K562 (cell line): ENCODE measurements around the gene GEMIN7. TPM values are rescaled to one million over a fixed set of nuclear protein-coding genes. Genes with fewer than 3 reads are reported as not detected.

Experiments
- ATAC-seq: fragments of 200-7000 bp; cut with Tn5 transposase; 3 replicates; pipeline ENCODE4 v1.9.1; 2020; ENCODE audit warnings: moderate library complexity
- BruUV-seq: library from RNA; stranded (reverse); fragments of 400-500 nt; replicated peaks from 2 replicates; lab custom pipeline; 2021; lab: Mats Ljungman, UMichigan
- CTCF ChIA-PET: fragments of 300-600 bp; formaldehyde crosslinking; extraction: SDS; loops from one replicate; lab custom pipeline; 2021; ENCODE audit warnings: low intra/inter-chr PET ratio; lab: Yijun Ruan, JAX
- POLR2A ChIA-PET: fragments of 300-600, 350-650 bp; sonication (Branson Sonifier 250); formaldehyde crosslinking; extraction: SDS; loops from one replicate; lab custom pipeline; 2021; ENCODE audit warnings: antibody characterized with exemption, inconsistent platforms; lab: Yijun Ruan, JAX
- DNase-seq, 4 experiments: peaks; one replicate each; pipeline versions ENCODE4 v3.0.0 to v3.0.0-alpha.2; 2011 to 2018; ENCODE audit warnings: low spot score in 3 of 4, mixed read lengths in 3 of 4; ENCODE audit errors: extremely low read depth in 1 of 4
- FAIRE-seq: peaks from 2 replicates; lab custom pipeline; 2011; peaks lifted over from hg19 to GRCh38; lab: Jason Lieb, UNC
- H2AFZ ChIP-seq: 2 replicates; pipeline ENCODE4 v1.6.0; 2011; ENCODE audit warnings: low read depth, low read length, control low read depth, inconsistent platforms
- H3K27ac ChIP-seq: fragments of 200-600 bp; 3 replicates; pipeline ENCODE4 v1.8.0; 2011; ENCODE audit warnings: low read depth, mild to moderate bottlenecking, control low read depth, inconsistent platforms, low read length, moderate library complexity, mixed read lengths; ENCODE audit errors: extremely low read depth
- H3K27me3 ChIP-seq, 2 experiments: fragments of 300-600 bp in 1 of 2; 2 replicates in 1 of 2; 3 replicates in 1 of 2; pipeline versions ENCODE4 v1.6.0 to v1.8.0; 2011; ENCODE audit warnings: inconsistent platforms in 2 of 2, low read length in 2 of 2, mild to moderate bottlenecking in 1 of 2, mixed read lengths in 1 of 2, moderate library complexity in 1 of 2; ENCODE audit not compliant: control insufficient read depth in 2 of 2, insufficient read depth in 2 of 2
- H3K36me3 ChIP-seq: fragments of 300-600 bp; 3 replicates; pipeline ENCODE4 v1.8.0; 2011; ENCODE audit warnings: mild to moderate bottlenecking, low read length, inconsistent platforms; ENCODE audit not compliant: control insufficient read depth, insufficient read depth
- H3K4me1 ChIP-seq, 2 experiments: fragments of 200-600 bp in 1 of 2; replicated peaks in 1 of 2; 2 replicates in 1 of 2; 3 replicates in 1 of 2; pipeline versions ENCODE4 v1.5.1 to v1.8.0; 2011; ENCODE audit warnings: inconsistent platforms in 2 of 2, low read length in 2 of 2, mild to moderate bottlenecking in 1 of 2, mixed read lengths in 1 of 2, moderate library complexity in 1 of 2; ENCODE audit not compliant: control insufficient read depth in 2 of 2, insufficient read depth in 2 of 2
- H3K4me2 ChIP-seq: 2 replicates; pipeline ENCODE4 v1.6.1; 2011; ENCODE audit warnings: low read length, control low read depth, inconsistent platforms, mixed read lengths; ENCODE audit not compliant: insufficient read depth
- H3K4me3 ChIP-seq: fragments of 200-600 bp; sonication (generic), shearing (Covaris generic); 2 replicates; pipeline ENCODE4 v1.5.1; 2016; ENCODE audit warnings: control low read depth, inconsistent platforms
- H3K79me2 ChIP-seq: fragments of 200-600 bp; 3 replicates; pipeline ENCODE4 v1.8.0; 2011; ENCODE audit warnings: low read length, inconsistent platforms; ENCODE audit not compliant: control insufficient read depth, insufficient read depth
- H3K9ac ChIP-seq, 2 experiments: 2 replicates each; pipeline versions ENCODE4 v1.6.0 to v1.6.1; 2011; ENCODE audit warnings: low read depth in 2 of 2, low read length in 2 of 2, control low read depth in 1 of 2, inconsistent platforms in 1 of 2, mild to moderate bottlenecking in 1 of 2, mixed read lengths in 1 of 2; ENCODE audit not compliant: insufficient read depth in 1 of 2
- H3K9me1 ChIP-seq: one replicate; pipeline ENCODE4 v1.6.0; 2011; ENCODE audit warnings: inconsistent platforms, mild to moderate bottlenecking, low read length, moderate library complexity; ENCODE audit not compliant: control insufficient read depth, insufficient read depth
- H3K9me3 ChIP-seq: replicated peaks from 2 replicates; pipeline ENCODE4 v1.5.1; 2011; ENCODE audit warnings: low read depth, low read length, inconsistent platforms; ENCODE audit not compliant: control insufficient read depth, insufficient read depth
- H4K20me1 ChIP-seq: replicated peaks from 2 replicates; pipeline ENCODE4 v1.6.1; 2011; ENCODE audit warnings: low read length, inconsistent platforms, mixed read lengths; ENCODE audit not compliant: control insufficient read depth, insufficient read depth
- CCNT2 ChIP-seq: IDR thresholded peaks from 2 replicates; pipeline ENCODE4 v1.6.1; 2011; ENCODE audit warnings: borderline replicate concordance, low read depth, mild to moderate bottlenecking, moderate library complexity, mixed read lengths, low read length; ENCODE audit not compliant: insufficient read length; ENCODE audit errors: extremely low read depth
- KAT2B ChIP-seq: IDR thresholded peaks from one replicate; pipeline ENCODE4 v1.6.1; 2012; ENCODE audit warnings: low read depth, mild to moderate bottlenecking, control low read depth, inconsistent platforms, low read length, moderate library complexity
- RAD21 ChIP-seq, 2 experiments: fragments of 250-450 bp in 1 of 2; fragments of 450-650 bp in 1 of 2; sonication (Bioruptor Pico) in 1 of 2; formaldehyde crosslinking in 1 of 2; IDR thresholded peaks in 1 of 2; conservative IDR thresholded peaks in 1 of 2; 2 replicates each; pipeline versions ENCODE4 v1.4.0 to v1.8.0; 2020 to 2022; ENCODE audit warnings: mild to moderate bottlenecking in 2 of 2, moderate library complexity in 1 of 2
- SMARCE1 ChIP-seq: fragments of 450-650 bp; IDR thresholded peaks from 2 replicates; pipeline ENCODE4 v1.7.1; 2016; ENCODE audit warnings: mild to moderate bottlenecking
- VEZF1 ChIP-seq: fragments of 200-800 bp; sonication (Bioruptor generic); IDR thresholded peaks from 2 replicates; pipeline ENCODE4 v1.6.1; 2017; ENCODE audit warnings: missing genetic modification characterization, missing compliant biosample characterization
- ZFPM2 ChIP-seq: fragments of 250-450 bp; sonication (Bioruptor Pico); IDR thresholded peaks from 2 replicates; pipeline ENCODE4 v1.5.1; 2022; ENCODE audit warnings: mild to moderate bottlenecking
- ZNF217 ChIP-seq: sonication (generic); formaldehyde crosslinking; IDR thresholded peaks from 2 replicates; pipeline ENCODE4 v1.8.0; 2022; ENCODE audit warnings: mild to moderate bottlenecking, missing genetic modification reagents
- ZNF24 ChIP-seq: fragments of 450-650 bp; IDR thresholded peaks from 2 replicates; pipeline ENCODE4 v1.6.1; 2016
- ZNF740 ChIP-seq, 3 experiments: fragments of 200-800 bp in 1 of 3; sonication (Bioruptor generic) in 1 of 3; sonication (generic) in 1 of 3; formaldehyde crosslinking in 1 of 3; IDR thresholded peaks; 2 replicates each; pipeline versions ENCODE4 v1.6.1 to v1.8.0; 2016 to 2022; ENCODE audit warnings: mild to moderate bottlenecking in 2 of 3, missing compliant biosample characterization in 2 of 3, missing genetic modification characterization in 2 of 3, missing genetic modification reagents in 1 of 3
- WGBS: fragments of 100-300 bp; shearing (Covaris generic); methylation state at CpG from one replicate; pipeline ENCODE4 v1.1.6; 2016; ENCODE audit warnings: low coverage, mixed read lengths; ENCODE audit not compliant: insufficient coverage; ENCODE audit errors: missing lambda C conversion rate; 5-methylcytosine and 5-hydroxymethylcytosine counted together
- in situ Hi-C: fragments of 300-500 bp; cut with MboI; formaldehyde crosslinking; loops from 4 replicates; pipeline ENCODE4 v1.15.0; 2018; ENCODE audit warnings: inconsistent platforms, mixed read lengths
- intact Hi-C: fragments of 100-400 bp; cut with micrococcal nuclease; formaldehyde crosslinking; loops from 2 replicates; pipeline ENCODE4 v1.14.2; 2022
- polyA plus RNA-seq, 8 experiments: library from polyadenylated mRNA; depleted of rRNA in 4 of 8; stranded (reverse) in 5 of 8; unstranded in 3 of 8; fragments of >200 nt; fragmentation: Nextera tagmentation in 2 of 8; fragmentation: Illumina TruSeq in 1 of 8; extraction: Ambion mirVana in 2 of 8; extraction: Trizol in 1 of 8; gene quantifications; 2 replicates each; pipeline versions ENCODE4 v1.2.1 to v1.2.3, GENCODE V29; 2011 to 2014; ENCODE audit warnings: inconsistent platforms in 1 of 8, missing spikeins in 1 of 8
- total RNA-seq, 7 experiments: library from RNA; depleted of rRNA in 6 of 7; stranded (reverse); fragments of >200 nt in 6 of 7; fragmentation: Illumina TruSeq in 2 of 7; extraction: Trizol in 2 of 7; gene quantifications; 2 replicates each; pipeline versions ENCODE4 v1.2.1 to v1.2.3, GENCODE V29; 2011 to 2021; ENCODE audit warnings: low replicate concordance in 1 of 7

The GEMIN7 gene
- total and polyA plus RNA-seq, 9 of the 15 experiments (the other 6 are each of a cell fraction or from before 2014, with no cell fraction given) = 23.1 to 124 (median 54.9) TPM

DNA sequence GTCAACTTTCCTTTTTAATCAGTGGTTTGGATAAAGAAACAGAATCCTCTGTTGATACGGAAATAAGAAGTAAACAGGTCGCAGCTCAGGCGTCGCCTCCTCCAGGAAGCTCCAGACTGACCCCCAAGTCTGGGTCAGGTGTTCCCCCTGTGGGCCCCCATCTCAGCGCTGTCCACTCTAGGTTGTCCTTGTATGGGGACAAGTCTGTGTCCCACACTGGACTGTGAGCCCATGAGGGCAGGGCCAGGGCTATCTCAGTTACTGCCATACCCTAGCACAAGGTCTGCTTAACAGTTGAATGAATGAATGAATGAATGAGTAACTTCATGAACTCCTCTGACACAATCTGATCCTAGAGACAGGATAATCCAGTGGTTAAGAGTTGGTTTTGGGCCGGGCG lies 32.7 kb upstream of the GEMIN7 start:
- ATAC-seq = no peak
- 85% methylated on average over 7 of the region's 7 CpGs for WGBS
- H3K79me2 ChIP-seq = peaks cover 78% of the 10 kb centered on the region
- FAIRE-seq = no peak
- peaks cover 74% of the 10 kb centered on the region for H3K36me3 ChIP-seq
- no peak for DNase-seq
- in situ Hi-C loops (no loop called here), intact Hi-C loops (no loop called here)
- H3K27ac ChIP-seq = no peak overlapping the region; the same call in 2 of the 3 replicates
- peaks cover 7% of the 10 kb centered on the region for H3K9me1 ChIP-seq
- H3K27me3 ChIP-seq = no peaks in the 10 kb centered on the region
- POLR2A ChIA-PET = interaction anchor here (0.6 to 1.1 kb wide), 4 partner anchors 11 to 292 kb away, joined by 3 read pairs; no protein-coding TSS in a partner anchor
- BruUV-seq = no TSS peak
- H4K20me1 ChIP-seq = peaks cover 31% of the 10 kb centered on the region
- peaks cover 3 to 8% of the 10 kb centered on the region in 2 experiments; a peak in 3 of 5 replicates for H3K4me1 ChIP-seq
- no peak overlapping the region for H3K4me3 ChIP-seq
- H3K4me2 ChIP-seq = no peak overlapping the region
- no peak overlapping the region for H2AFZ ChIP-seq
- peak overlapping the region in 1 of 2 experiments; percentile 60; a peak in 2 of 4 replicates for H3K9ac ChIP-seq
- CTCF ChIA-PET = no interaction called here
- TF ChIP-seq ZNF217 (CRISPR knock-in tag) = no peak
- no peak for TF ChIP-seq SMARCE1
- TF ChIP-seq ZNF24 = peak; percentile 49; the same call in 1 of the 2 replicates
- TF ChIP-seq RAD21 (CRISPR knock-in tag; conservative IDR thresholded peaks at IDR 0.05 in 1 of 2, IDR thresholded peaks at IDR 0.05 in 1 of 2) = no peak
- TF ChIP-seq, all 486 proteins: peak for 1
- no peaks in the 10 kb centered on the region for H3K9me3 ChIP-seq

GRCh38 chr19:45047188-45047797 lies 31.8 kb upstream of the GEMIN7 start:
- in situ Hi-C loops = no loop called here
- no peak overlapping the region for H3K4me3 ChIP-seq
- H3K4me2 ChIP-seq = no peak overlapping the region
- TF ChIP-seq VEZF1 (CRISPR knock-in tag) (peak; percentile 31; the same call in 1 of the 2 replicates), ZNF740 (CRISPR knock-in tag; IDR thresholded peaks at IDR 0.05) (peak; percentile 56), ZNF740 (tag; IDR thresholded peaks at IDR 0.05) (0 out of 4 replicates have a peak, but pooled peaks of 1 of the 2 experiments have one; percentile 35), CCNT2 (no peak), KAT2B (no peak), ZFPM2 (CRISPR knock-in tag) (no peak)

More at GRCh38 chr19:45047188-45047797, 31.8 kb upstream of the GEMIN7 start:
- Histone ChIP-seq H3K79me2 (peaks cover 75% of the 10 kb centered on the region), H3K9me1 (peaks cover 7% of the 10 kb centered on the region), H3K9ac (no peak overlapping the region), H3K9me3 (no peaks in the 10 kb centered on the region), H3K27ac (no peak overlapping the region), H3K27me3 (no peaks in the 10 kb centered on the region), H3K36me3 (peaks cover 74% of the 10 kb centered on the region), H2AFZ (no peak overlapping the region), H4K20me1 (peaks cover 28% of the 10 kb centered on the region), H3K4me1 (peaks cover 3 to 8% of the 10 kb centered on the region in 2 experiments; a peak in 3 of 5 replicates)
- DNase-seq = no peak
- intact Hi-C loops = no loop called here
- ChIA-PET POLR2A (interaction anchor here (0.6 to 1.0 kb wide), 3 partner anchors 14 to 293 kb away, joined by 3 to 4 read pairs (median 3); no protein-coding TSS in a partner anchor), CTCF (no interaction called here)
- FAIRE-seq = no peak
- ATAC-seq = 0 out of 3 replicates have a peak, but pooled peaks have one; percentile 35
- no TSS peak for BruUV-seq
- 74% methylated on average over 6 of the region's 7 CpGs for WGBS
